Mesendoderm (in vitro differentiated cells): ENCODE data around the gene CERS5.

Source experiments
- DNase-seq: peaks from one replicate; pipeline ENCODE4 v3.0.0; 2013
- H2AK5ac ChIP-seq: 2 replicates; pipeline ENCODE4 v1.6.1; 2013; ENCODE audit warnings: low read length, inconsistent platforms
- H2BK120ac ChIP-seq: 2 replicates; pipeline ENCODE4 v1.6.1; 2013; ENCODE audit warnings: low read depth, mild to moderate bottlenecking, low read length, moderate library complexity, mixed read lengths
- H2BK15ac ChIP-seq: replicated peaks from 2 replicates; pipeline ENCODE4 v1.6.1; 2013; ENCODE audit warnings: low read depth, mild to moderate bottlenecking, moderate library complexity
- H2BK5ac ChIP-seq: 2 replicates; pipeline ENCODE4 v1.6.1; 2013; ENCODE audit warnings: low read length, inconsistent platforms
- H3K18ac ChIP-seq: 2 replicates; pipeline ENCODE4 v1.6.1; 2013; ENCODE audit warnings: mild to moderate bottlenecking, low read length, mixed read lengths
- H3K23ac ChIP-seq: one replicate; pipeline ENCODE4 v1.6.1; 2013; ENCODE audit warnings: low read length
- H3K27ac ChIP-seq: 2 replicates; pipeline ENCODE4 v1.5.1; 2013; ENCODE audit warnings: low read depth, mild to moderate bottlenecking, inconsistent platforms, low read length, moderate library complexity
- H3K27me3 ChIP-seq: 2 replicates; pipeline ENCODE4 v1.6.1; 2013; ENCODE audit warnings: low read length, control low read depth, mild to moderate bottlenecking, inconsistent platforms; ENCODE audit not compliant: insufficient read depth, poor library complexity
- H3K36me3 ChIP-seq: 2 replicates; pipeline ENCODE4 v1.6.1; 2013; ENCODE audit warnings: low read length, inconsistent platforms; ENCODE audit not compliant: control insufficient read depth, insufficient read depth
- H3K4ac ChIP-seq: one replicate; pipeline ENCODE4 v1.6.1; 2013; ENCODE audit warnings: low read depth, mild to moderate bottlenecking, low read length, moderate library complexity
- H3K4me1 ChIP-seq: 2 replicates; pipeline ENCODE4 v1.6.1; 2013; ENCODE audit warnings: low read depth, low read length, inconsistent platforms; ENCODE audit not compliant: control insufficient read depth
- H3K4me2 ChIP-seq: 2 replicates; pipeline ENCODE4 v1.6.1; 2013; ENCODE audit warnings: low read length
- H3K4me3 ChIP-seq: 2 replicates; pipeline ENCODE4 v1.5.1; 2013; ENCODE audit warnings: mild to moderate bottlenecking, low read length
- H3K56ac ChIP-seq: one replicate; pipeline ENCODE4 v1.6.1; 2013; ENCODE audit warnings: low read length
- H3K79me1 ChIP-seq: 2 replicates; pipeline ENCODE4 v1.6.1; 2013; ENCODE audit warnings: low read length, inconsistent platforms
- H3K79me2 ChIP-seq: 2 replicates; pipeline ENCODE4 v1.6.1; 2013; ENCODE audit warnings: mild to moderate bottlenecking, low read length; ENCODE audit not compliant: control insufficient read depth, insufficient read depth
- H3K9ac ChIP-seq: 2 replicates; pipeline ENCODE4 v1.6.1; 2013; ENCODE audit warnings: low read length, inconsistent platforms
- H4K5ac ChIP-seq: one replicate; pipeline ENCODE4 v1.6.1; 2013; ENCODE audit warnings: low read length
- H4K8ac ChIP-seq: one replicate; pipeline ENCODE4 v1.6.1; 2013; ENCODE audit warnings: low read depth, mild to moderate bottlenecking, control low read depth, low read length, moderate library complexity
- WGBS: extraction: QIAGEN DNeasy Blood & Tissue Kit; methylation state at CpG from one replicate; pipeline ENCODE4 v1.1.7; 2013; ENCODE audit warnings: low lambda C conversion rate, missing lambda C conversion rate; ENCODE audit not compliant: insufficient coverage; ENCODE audit errors: extremely low coverage; 5-methylcytosine and 5-hydroxymethylcytosine counted together

CERS5 gene

GRCh38 chr12:50175716-50176026, 8.5 kb upstream of the CERS5 start:
- Histone ChIP-seq H3K27ac (no peak overlapping the region), H4K8ac (no peak overlapping the region), H3K36me3 (peaks cover 5% of the 10 kb centered on the region), H3K79me1 (no peaks in the 10 kb centered on the region), H3K23ac (no peak overlapping the region), H3K18ac (no peak overlapping the region), H4K5ac (no peak overlapping the region), H2AK5ac (no peak overlapping the region), H2BK15ac (no peak overlapping the region), H3K4ac (no peak overlapping the region), H3K4me3 (no peak overlapping the region), H3K4me2 (no peak overlapping the region), H3K4me1 (no peaks in the 10 kb centered on the region), H3K9ac (no peak overlapping the region), H3K27me3 (no peaks in the 10 kb centered on the region), H3K56ac (no peak overlapping the region), H3K79me2 (no peaks in the 10 kb centered on the region), H2BK5ac (no peak overlapping the region), H2BK120ac (no peak overlapping the region)
- WGBS, result no CpG with 5 or more reads among the region's 1 CpG
- DNase-seq, result no peak

GRCh38 chr12:50174971-50175715, 8.0 kb upstream of the CERS5 start:
- no peaks in the 10 kb centered on the region for H3K27me3 ChIP-seq
- H3K4ac ChIP-seq, result no peak overlapping the region
- no peak overlapping the region for H3K9ac ChIP-seq
- no peak overlapping the region for H3K56ac ChIP-seq
- no peaks in the 10 kb centered on the region for H3K79me1 ChIP-seq
- peak; percentile 70 for DNase-seq
- H2BK120ac ChIP-seq, result no peak overlapping the region
- H4K8ac ChIP-seq, result no peak overlapping the region
- no peak overlapping the region for H2AK5ac ChIP-seq
- no peak overlapping the region for H2BK15ac ChIP-seq
- no peak overlapping the region for H3K27ac ChIP-seq
- H2BK5ac ChIP-seq, result no peak overlapping the region
- H3K23ac ChIP-seq, result no peak overlapping the region
- no peak overlapping the region for H3K4me2 ChIP-seq
- no peak overlapping the region for H4K5ac ChIP-seq
- WGBS, result no CpG with 5 or more reads among the region's 16 CpGs
- H3K4me3 ChIP-seq, result no peak overlapping the region
- no peaks in the 10 kb centered on the region for H3K79me2 ChIP-seq
- H3K18ac ChIP-seq, result no peak overlapping the region
- H3K4me1 ChIP-seq, result no peaks in the 10 kb centered on the region
- peaks cover 5% of the 10 kb centered on the region for H3K36me3 ChIP-seq

DNA sequence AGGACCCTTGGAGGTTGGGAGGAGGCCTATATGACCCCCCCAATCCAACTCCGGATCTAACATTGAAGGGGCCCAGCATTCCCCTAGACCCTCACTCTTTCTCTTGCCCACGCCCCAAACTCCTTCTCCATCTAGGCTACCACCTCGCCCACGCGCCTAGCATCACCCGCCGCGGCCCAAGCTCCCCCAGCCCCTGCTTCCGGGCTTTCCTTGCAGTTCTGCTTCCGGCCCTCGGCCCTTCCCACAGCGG, 445 bp downstream of the CERS5 start:
- Histone ChIP-seq H3K4me1 (no peaks in the 10 kb centered on the region), H4K5ac (no peak overlapping the region), H3K9ac (peak overlapping the region; percentile 99), H3K27ac (peak overlapping the region; percentile 76), H3K23ac (peak overlapping the region; percentile 45), H3K4ac (peak overlapping the region; percentile 58), H3K4me2 (peak overlapping the region; percentile 86), H4K8ac (no peak overlapping the region), H3K4me3 (peak overlapping the region; percentile 97), H2BK5ac (peak overlapping the region; percentile 84), H3K56ac (peak overlapping the region; percentile 95), H3K79me2 (peaks cover 29% of the 10 kb centered on the region), H2BK15ac (no peak overlapping the region), H3K79me1 (peaks cover 3% of the 10 kb centered on the region), H3K27me3 (no peaks in the 10 kb centered on the region), H3K36me3 (no peaks in the 10 kb centered on the region), H3K18ac (peak overlapping the region; percentile 35), H2AK5ac (peak overlapping the region; percentile 64), H2BK120ac (no peak overlapping the region)
- no peak for DNase-seq
- WGBS, result no CpG with 5 or more reads among the region's 12 CpGs

DNA sequence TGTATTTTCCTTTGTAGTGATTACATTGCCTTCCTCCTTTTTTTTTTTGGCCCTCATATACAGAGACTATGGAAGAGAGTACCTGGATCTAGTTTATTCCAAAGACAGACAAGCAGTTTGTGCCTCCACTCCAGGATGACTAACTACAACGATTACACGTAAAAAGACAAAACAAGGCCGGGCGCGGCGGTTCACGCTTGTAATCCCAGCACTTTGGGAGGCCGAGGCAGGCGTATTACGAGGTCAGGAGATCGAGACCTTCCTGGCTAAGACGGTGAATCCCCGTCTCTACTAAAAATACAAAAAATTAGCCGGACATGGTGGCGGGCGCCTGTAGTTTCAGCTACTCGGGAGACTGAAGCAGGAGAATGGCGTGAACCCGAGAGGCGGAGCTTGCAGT, 2.2 kb downstream of the CERS5 start:
- Histone ChIP-seq H2BK120ac (no peak overlapping the region), H3K79me1 (peaks cover 5% of the 10 kb centered on the region), H3K18ac (no peak overlapping the region), H3K4me2 (no peak overlapping the region), H3K27ac (no peak overlapping the region), H3K79me2 (peaks cover 35% of the 10 kb centered on the region), H4K8ac (no peak overlapping the region), H3K36me3 (no peaks in the 10 kb centered on the region), H3K23ac (no peak overlapping the region), H3K4me3 (no peak overlapping the region), H2AK5ac (no peak overlapping the region), H3K4me1 (no peaks in the 10 kb centered on the region), H3K56ac (no peak overlapping the region), H2BK5ac (no peak overlapping the region), H3K9ac (no peak overlapping the region), H3K27me3 (no peaks in the 10 kb centered on the region), H4K5ac (no peak overlapping the region), H3K4ac (no peak overlapping the region), H2BK15ac (no peak overlapping the region)
- WGBS, result no CpG with 5 or more reads among the region's 20 CpGs
- no peak for DNase-seq

GRCh38 chr12:50162230-50162629, 4.9 kb downstream of the CERS5 start:
- Histone ChIP-seq H3K4me3 (no peak overlapping the region), H4K8ac (no peak overlapping the region), H3K79me1 (peaks cover 5% of the 10 kb centered on the region), H2BK5ac (no peak overlapping the region), H4K5ac (no peak overlapping the region), H3K4me1 (no peaks in the 10 kb centered on the region), H3K56ac (no peak overlapping the region), H3K27ac (no peak overlapping the region), H2BK120ac (no peak overlapping the region), H2AK5ac (no peak overlapping the region), H2BK15ac (no peak overlapping the region), H3K79me2 (peaks cover 36% of the 10 kb centered on the region), H3K27me3 (no peaks in the 10 kb centered on the region), H3K9ac (no peak overlapping the region), H3K18ac (no peak overlapping the region), H3K23ac (no peak overlapping the region), H3K4ac (no peak overlapping the region), H3K4me2 (no peak overlapping the region), H3K36me3 (no peaks in the 10 kb centered on the region)
- no peak for DNase-seq
- no CpG with 5 or more reads among the region's 2 CpGs for WGBS

GRCh38 chr12:50160643-50161042, 6.5 kb downstream of the CERS5 start:
- Histone ChIP-seq H3K4me3 (no peak overlapping the region), H4K5ac (no peak overlapping the region), H3K18ac (no peak overlapping the region), H3K56ac (no peak overlapping the region), H3K79me1 (peaks cover 2% of the 10 kb centered on the region), H3K4me2 (no peak overlapping the region), H2AK5ac (no peak overlapping the region), H3K23ac (no peak overlapping the region), H3K4me1 (no peaks in the 10 kb centered on the region), H3K36me3 (no peaks in the 10 kb centered on the region), H3K9ac (no peak overlapping the region), H3K27me3 (no peaks in the 10 kb centered on the region), H2BK120ac (no peak overlapping the region), H3K4ac (no peak overlapping the region), H2BK5ac (no peak overlapping the region), H3K27ac (no peak overlapping the region), H3K79me2 (peaks cover 28% of the 10 kb centered on the region), H2BK15ac (no peak overlapping the region), H4K8ac (no peak overlapping the region)
- DNase-seq, result peak; percentile 6
